Left ventricle myocardium superior (tissue), 1 donor: Measurements from ENCODE around the gene ANGPTL8. TPM values are rescaled to one million over a fixed set of nuclear protein-coding genes. Genes with fewer than 3 reads are reported as not detected.

Source experiments
- ATAC-seq: fragments of 200-7000 bp; cut with Tn5 transposase; one replicate; pipeline ENCODE4 v1.9.1; 2020; ENCODE audit warnings: mild to moderate bottlenecking, moderate library complexity
- DNase-seq: peaks from one replicate; pipeline ENCODE4 v3.0.0-alpha.2; 2020
- intact Hi-C: fragments of 100-400 bp; cut with micrococcal nuclease; formaldehyde crosslinking; loops from one replicate; pipeline ENCODE4 v1.11.0; 2022
- total RNA-seq: library from RNA; stranded (reverse); fragmentation: NEBNext Ultra II Directional; extraction: Animal tissue kit (Norgen Biotek cat#: 25700); gene quantifications from one replicate; pipeline ENCODE4 v1.2.1, GENCODE V29; 2021
- donor health status: DM: no; HTN: yes; CAD: no; lungs with severe emphysema.

The ANGPTL8 gene
- total RNA-seq, 1 donor from 2014 or later = not detected

DNA sequence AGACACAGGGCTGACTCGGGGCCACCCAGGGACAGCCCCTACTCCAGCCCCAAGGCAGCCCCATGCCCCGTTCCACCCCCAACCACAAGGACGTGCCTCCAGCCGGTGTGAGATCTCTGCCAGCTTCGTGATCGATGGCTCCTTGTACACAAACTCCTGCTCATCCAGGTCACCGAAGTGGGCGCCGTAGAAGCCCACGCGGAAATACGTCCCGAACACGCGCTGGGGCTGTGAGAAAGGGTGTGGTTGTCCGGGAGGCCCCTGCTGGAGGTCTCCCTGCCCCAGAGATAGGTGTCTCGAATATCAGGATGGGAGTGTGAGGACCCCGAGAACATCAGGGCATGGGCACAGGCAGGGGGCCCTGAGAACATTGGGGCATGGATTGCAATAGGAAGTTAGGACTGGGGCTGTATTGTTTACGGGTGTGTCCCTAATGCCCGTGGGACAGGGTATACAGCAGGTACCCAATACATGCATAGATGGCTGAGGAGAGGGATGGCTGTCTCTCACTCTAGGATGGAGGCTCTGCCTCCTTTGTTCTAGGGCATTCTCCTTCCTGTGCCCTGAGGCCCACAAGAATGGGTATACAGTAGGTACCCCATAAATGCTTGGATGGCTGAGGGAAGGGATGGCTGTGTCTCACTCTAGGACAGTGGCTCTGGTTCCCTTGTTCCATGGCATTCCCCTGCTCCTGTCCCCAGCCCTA lies 36.8 kb upstream of the ANGPTL8 start:
- intact Hi-C loops = loop anchor here (5.0 kb wide), 1 partner anchor 65 kb away; no protein-coding TSS in a partner anchor
- ATAC-seq = no peak
- DNase-seq = no peak

- DNase-seq (peak; percentile 87), ATAC-seq (peak; percentile 80)
- intact Hi-C loops = loop anchor here (5.0 kb wide), 1 partner anchor 66 kb away; no protein-coding TSS in a partner anchor
These were observed 36.0 kb upstream of the ANGPTL8 start for GRCh38 chr19:11203194-11204075.

- ATAC-seq (peak; percentile 3), DNase-seq (no peak)
- intact Hi-C loops = loop anchor here (5.0 kb wide), 1 partner anchor 67 kb away; no protein-coding TSS in a partner anchor
These were observed 35.3 kb upstream of the ANGPTL8 start for GRCh38 chr19:11204076-11204602.

GRCh38 chr19:11204943-11205349 lies 34.5 kb upstream of the ANGPTL8 start:
- intact Hi-C loops = loop anchor here (5.0 kb wide), 1 partner anchor 68 kb away; no protein-coding TSS in a partner anchor
- ATAC-seq = no peak
- DNase-seq = peak; percentile 59

GRCh38 chr19:11205939-11206570 lies 33.4 kb upstream of the ANGPTL8 start:
- DNase-seq (no peak), ATAC-seq (no peak)
- intact Hi-C loops = no loop called here

- intact Hi-C loops = no loop called here
These were observed 30.6 kb upstream of the ANGPTL8 start for GRCh38 chr19:11208561-11209471.

DNA sequence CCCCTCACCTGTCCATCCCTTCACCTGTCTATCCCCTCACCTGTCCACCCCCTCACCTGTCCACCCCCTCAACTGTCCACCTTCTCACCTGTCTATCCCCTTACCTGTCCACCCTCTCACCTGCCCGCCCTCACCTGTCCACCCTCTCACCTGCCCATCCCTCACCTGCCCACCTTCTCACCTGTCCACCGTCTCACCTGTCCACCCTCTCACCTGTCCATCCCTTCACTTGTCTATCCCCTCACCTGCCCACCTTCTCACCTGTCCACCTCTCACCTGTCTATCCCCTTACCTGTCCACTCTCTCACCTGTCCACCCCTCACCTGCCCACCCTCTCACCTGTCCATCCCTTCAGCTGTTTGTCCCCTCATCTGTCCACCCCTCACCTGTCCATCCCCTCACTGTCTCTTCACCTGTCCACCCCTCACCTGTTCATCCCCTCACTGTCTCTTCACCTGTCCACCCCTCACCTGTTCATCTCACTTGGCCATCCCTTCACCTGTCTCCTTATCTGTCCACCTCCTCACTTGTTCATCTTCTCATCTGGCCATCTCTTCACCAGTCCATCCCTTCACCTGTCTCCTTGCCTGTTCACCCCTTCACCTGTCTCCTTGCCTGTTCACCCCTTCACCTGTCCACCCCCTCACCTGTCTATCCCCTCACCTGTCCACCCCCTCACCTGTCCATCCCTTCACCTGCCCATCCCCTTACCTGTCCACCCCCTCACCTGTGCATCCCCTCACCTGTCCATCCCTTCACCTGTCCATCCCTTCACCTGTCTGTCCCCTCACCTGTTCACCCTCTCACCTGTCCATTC lies 29.4 kb upstream of the ANGPTL8 start:
- no peak for DNase-seq
- ATAC-seq = no peak
- intact Hi-C loops = no loop called here

More at GRCh38 chr19:11208561-11209471, 30.6 kb upstream of the ANGPTL8 start:
- ATAC-seq = no peak
- no peak for DNase-seq

- intact Hi-C loops = no loop called here
- DNase-seq = no peak
These were observed 28.8 kb upstream of the ANGPTL8 start for GRCh38 chr19:11210656-11210928.

DNA sequence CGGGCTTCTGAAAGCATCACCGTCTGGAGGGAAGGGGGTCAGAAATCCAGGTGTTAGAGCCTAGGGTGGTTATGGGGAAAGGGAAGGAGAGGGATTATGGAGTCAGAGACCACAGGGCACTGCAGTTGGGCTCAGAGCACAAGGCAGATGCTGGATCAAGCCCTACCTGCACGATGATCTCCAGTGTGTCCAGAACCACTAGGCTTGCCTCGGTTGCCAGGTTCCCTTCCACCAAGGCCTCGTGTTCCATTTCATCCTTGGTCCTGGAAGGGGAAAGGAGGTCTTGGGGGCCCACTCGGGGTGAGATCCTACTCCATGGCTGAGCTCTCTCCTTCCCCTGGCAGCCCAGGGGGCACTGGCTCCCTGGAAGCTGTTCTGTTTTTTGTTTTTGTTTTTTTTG lies 25.0 kb upstream of the ANGPTL8 start:
- no peak for DNase-seq
- ATAC-seq = no peak
- intact Hi-C loops = no loop called here

More at GRCh38 chr19:11210656-11210928, 28.8 kb upstream of the ANGPTL8 start:
- ATAC-seq = no peak

DNA sequence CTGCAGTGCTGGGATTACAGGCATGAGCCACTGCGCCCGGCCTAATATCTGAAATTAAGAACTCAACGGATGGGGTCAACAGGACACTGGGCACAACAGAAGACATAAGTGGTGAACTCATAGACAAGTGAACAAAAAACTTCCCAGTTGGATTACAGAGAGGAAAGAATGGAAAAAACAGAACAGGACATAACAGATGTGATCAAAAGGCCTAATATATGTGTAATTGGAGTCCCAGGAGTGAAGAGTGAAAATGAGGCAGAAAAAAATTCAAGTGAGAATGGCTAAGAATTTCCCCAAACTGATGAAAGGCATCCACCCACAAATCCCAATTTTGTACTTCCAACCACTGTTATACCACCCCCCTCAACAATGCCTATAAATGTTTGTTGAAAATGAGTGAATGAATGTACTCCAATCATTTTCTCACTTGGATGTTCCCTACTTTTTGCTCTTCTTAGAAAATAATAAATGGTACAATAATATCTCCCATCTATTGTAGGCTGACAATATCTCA lies 18.3 kb upstream of the ANGPTL8 start:
- intact Hi-C loops = no loop called here
- ATAC-seq = no peak

DNA sequence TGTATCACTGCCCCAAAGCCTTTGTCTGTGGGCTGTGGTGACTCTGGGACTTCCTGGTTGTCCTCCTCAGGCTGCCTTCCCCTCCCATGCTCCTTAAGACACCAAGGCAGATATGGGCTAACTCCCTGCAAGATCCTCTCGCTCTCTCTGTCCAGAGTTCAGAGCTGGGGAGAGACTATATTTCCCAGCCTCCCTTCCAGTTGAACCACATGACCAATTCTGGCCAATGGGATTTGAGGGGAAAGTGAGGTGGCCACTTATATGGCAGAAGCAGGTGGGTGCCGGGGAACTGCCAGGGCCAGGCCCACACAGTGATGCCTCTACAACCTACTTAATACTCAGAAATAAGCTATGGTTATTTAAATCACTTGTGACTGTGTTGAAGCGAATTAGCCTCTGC lies 16.2 kb upstream of the ANGPTL8 start:
- no peak for ATAC-seq
- intact Hi-C loops = no loop called here
- DNase-seq = no peak

More for the DNA sequence above, 18.3 kb upstream of the ANGPTL8 start:
- DNase-seq = no peak

DNA sequence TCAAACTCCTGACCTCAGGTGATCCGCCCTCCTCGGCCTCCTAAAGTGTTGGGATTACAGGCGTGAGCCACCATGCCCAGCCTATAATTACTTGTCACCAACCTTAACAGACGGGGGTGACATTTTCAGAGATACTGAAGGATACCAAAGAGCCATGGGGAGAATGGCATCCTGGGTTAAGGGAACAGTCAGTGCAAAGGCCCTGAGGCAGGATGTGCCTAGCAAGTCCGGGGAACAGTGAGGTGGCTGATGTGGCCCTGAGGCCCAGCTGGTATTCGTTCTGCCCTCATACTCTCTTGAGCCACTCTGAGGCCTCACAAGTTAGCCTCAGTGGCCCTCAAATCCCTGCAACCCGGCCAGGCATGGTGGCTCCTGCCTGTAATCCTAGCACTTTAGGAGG lies 15.0 kb upstream of the ANGPTL8 start:
- intact Hi-C loops = no loop called here
- ATAC-seq = no peak
- no peak for DNase-seq

DNA sequence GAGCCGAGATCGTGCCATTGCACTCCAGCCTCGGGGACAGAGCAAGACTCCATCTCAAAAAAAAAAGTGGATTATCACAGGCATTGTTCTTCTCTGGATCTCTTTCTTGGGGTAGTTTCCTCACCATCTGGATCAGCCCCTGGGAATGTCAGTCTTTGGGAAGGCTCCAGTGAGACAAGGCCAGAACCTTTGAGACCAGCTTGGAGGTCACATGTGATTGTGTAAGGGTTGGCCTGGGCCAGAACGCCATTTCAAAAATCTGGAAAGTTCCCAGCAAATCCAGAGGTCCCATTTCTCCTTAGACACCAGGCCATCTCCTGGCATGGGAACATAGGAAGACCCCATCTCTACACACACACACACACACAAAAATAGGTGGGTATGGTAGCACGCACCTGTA lies 14.2 kb upstream of the ANGPTL8 start:
- ATAC-seq (peak; percentile 83), DNase-seq (no peak)
- intact Hi-C loops = no loop called here

- intact Hi-C loops = no loop called here
- no peak for ATAC-seq
- DNase-seq = no peak
These were observed 13.6 kb upstream of the ANGPTL8 start for GRCh38 chr19:11225815-11226214.

DNA sequence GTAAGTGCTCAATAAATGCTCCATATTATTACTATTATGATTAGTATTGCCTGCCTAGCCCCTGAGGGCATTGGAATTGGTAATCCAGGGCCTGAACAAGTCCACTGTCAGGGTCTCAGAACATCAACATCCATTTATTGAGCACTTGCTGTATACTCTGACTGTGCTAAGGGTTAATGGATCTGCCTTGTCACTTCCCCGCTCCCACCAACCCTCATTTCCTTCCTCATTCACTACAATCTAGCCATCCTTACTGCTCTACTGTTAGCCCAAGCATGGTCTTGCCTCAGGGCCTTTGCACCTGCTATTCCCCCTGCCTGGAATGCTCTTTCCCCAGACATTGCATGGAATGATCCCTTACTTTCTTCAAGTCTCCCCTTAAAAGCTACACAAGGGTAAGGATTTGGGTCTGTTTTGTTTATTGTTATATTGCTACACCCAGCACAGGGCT lies 12.7 kb upstream of the ANGPTL8 start:
- ATAC-seq (no peak), DNase-seq (no peak)
- intact Hi-C loops = no loop called here

DNA sequence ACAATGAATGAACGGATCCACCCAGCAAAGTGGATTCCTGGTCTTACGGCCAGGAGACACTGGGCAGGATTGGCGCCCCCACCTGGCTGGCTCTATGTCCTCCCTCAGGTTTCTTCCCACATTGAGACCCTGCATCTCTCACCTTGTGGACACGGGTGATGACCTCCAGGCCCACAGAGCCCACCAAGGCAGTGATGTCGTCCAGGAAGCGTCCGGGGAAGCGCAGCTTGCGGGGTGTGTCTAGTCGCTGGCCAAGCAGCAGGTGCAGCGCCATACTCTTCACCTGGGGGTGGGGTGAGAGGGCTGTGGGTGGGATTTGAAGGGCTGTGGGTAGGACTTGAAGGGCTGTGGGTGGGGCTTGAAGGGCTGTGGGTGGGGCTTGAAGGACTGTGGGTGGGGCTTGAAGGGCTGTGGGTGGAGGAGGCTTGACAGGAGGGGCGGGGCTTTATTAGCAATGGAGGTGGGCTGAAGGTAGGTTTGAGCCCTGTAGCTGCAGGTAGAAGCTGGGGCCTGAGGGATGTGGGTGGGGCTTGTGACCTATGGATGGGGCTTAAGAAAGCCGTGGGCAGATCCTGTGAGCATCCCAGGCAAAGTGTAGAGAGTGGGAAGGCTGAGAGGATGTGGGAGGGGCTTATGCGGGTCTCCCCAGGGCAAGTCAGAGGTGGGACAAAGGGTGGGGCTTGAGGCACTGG lies 12.1 kb upstream of the ANGPTL8 start:
- ATAC-seq = no peak
- intact Hi-C loops = no loop called here
- DNase-seq = no peak
